Measurements from ENCODE around the gene FKBP6.

GRCh38 chr7:73395538-73396503 is 67.9 kb downstream of the FKBP6 start:
- TF ChIP-seq FOXK2 (IDR thresholded peaks at IDR 0.05): no peak
- TF ChIP-seq SP1 (IDR thresholded peaks at IDR 0.05): no peak
- no peak for TF ChIP-seq BHLHE40 (IDR thresholded peaks at IDR 0.05; ENCODE audit: borderline replicate concordance)
- TF ChIP-seq ARNT (IDR thresholded peaks at IDR 0.05): no peak

Measured in HEK293T (cell line).